WERI-Rb-1 (cell line): Measurements from ENCODE around the gene WNK2.

Experiments
- DNase-seq: peaks from one replicate; pipeline ENCODE4 v3.0.0-alpha.2; 2020
- H3K27ac ChIP-seq: fragments of 250-450 bp; sonication (Bioruptor Pico); 2 replicates; pipeline ENCODE4 v1.5.1; 2020; ENCODE audit warnings: mild to moderate bottlenecking, moderate library complexity
- H3K27me3 ChIP-seq: fragments of 250-450 bp; sonication (Bioruptor Pico); 2 replicates; pipeline ENCODE4 v1.5.1; 2021; ENCODE audit warnings: mild to moderate bottlenecking, low read depth, moderate library complexity; ENCODE audit not compliant: insufficient read depth, severe bottlenecking
- H3K36me3 ChIP-seq: fragments of 250-450 bp; sonication (Bioruptor Pico); 2 replicates; pipeline ENCODE4 v1.5.1; 2020; ENCODE audit warnings: mild to moderate bottlenecking, moderate library complexity
- H3K4me3 ChIP-seq: 2 replicates; pipeline ENCODE4 v1.5.1; 2011; ENCODE audit warnings: low read depth, mild to moderate bottlenecking, control low read depth, low read length
- H3K9me3 ChIP-seq: fragments of 250-450 bp; sonication (Bioruptor Pico); 2 replicates; pipeline ENCODE4 v1.5.1; 2021; ENCODE audit warnings: mild to moderate bottlenecking, moderate library complexity; ENCODE audit not compliant: severe bottlenecking
- CTCF ChIP-seq: IDR thresholded peaks from 2 replicates; pipeline ENCODE4 v1.5.1; 2011; ENCODE audit warnings: low read depth, mild to moderate bottlenecking, control low read depth, inconsistent platforms, low read length

WNK2 gene

DNA sequence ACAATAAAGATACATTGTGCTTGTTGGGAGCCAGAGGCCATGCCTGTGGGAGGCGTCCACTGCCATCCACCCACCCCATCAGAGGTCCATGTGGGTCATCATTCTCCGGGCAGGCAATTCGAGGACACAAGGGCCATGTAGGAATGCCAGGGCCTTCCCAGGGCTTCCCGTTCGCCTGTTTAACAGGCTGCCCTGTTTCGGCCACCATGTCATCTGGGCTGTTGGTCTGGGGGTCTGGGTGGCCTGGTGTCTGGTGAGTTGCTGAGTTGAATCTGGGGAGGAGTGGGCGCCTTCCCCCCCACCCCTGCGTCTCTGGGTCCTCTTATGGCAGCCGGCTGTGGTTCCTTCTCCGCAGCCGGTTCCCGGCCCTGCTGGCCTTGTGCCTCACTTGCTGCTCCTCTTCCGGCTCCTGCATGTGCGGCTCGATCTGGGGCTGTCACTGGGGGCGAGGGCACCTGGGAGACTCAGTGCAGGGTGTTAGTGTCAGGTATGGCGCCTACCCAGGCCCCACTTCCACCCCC, 117.4 kb downstream of the WNK2 start:
- no peak for DNase-seq
- H3K36me3 ChIP-seq = peaks cover 3% of the 10 kb centered on the region; the same call in 1 of the 2 replicates
- H3K27me3 ChIP-seq = no peaks in the 10 kb centered on the region
- H3K9me3 ChIP-seq = no peaks in the 10 kb centered on the region
- H3K27ac ChIP-seq = peak overlapping the region; percentile 94; the same call in 1 of the 2 replicates
- no peak overlapping the region for H3K4me3 ChIP-seq
- no peak for TF ChIP-seq CTCF

DNA sequence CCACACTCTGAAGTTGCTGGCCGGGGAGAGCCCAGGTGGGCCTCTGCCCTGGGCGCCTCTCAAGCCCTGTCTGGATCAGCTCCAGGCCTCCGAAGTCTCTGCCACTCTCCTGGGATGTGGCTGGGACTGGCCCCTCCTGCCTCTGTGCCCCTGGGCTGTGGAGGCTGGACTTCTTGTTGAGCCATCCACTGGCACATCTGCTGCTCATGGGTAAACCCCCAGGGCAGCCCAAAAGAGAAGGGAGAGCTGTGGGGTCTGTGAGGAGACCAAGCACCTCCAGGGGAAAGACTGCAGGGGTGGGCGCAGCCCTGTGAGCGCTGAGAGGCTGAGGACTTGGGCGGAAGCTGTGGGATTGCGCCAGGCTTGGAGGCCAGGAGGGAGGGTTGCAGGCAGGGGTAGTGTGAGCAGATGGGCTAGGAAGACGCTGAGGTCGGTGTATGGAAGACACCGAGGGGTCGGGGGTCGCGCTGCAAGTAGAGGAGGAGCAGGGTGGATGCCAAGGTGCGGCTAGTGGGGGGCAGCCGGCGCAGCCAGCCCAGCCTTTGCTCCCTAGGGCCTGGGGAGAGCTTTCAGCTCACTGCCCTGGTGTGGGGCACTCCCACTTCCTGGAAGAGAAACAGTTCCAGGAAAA, 118.1 kb downstream of the WNK2 start:
- no peak overlapping the region for H3K4me3 ChIP-seq
- H3K27ac ChIP-seq = 0 out of 2 replicates have a peak overlapping the region, but pooled peaks have one; percentile 94
- H3K27me3 ChIP-seq = no peaks in the 10 kb centered on the region
- TF ChIP-seq CTCF = no peak
- no peak for DNase-seq
- peaks cover 3% of the 10 kb centered on the region; the same call in 1 of the 2 replicates for H3K36me3 ChIP-seq
- H3K9me3 ChIP-seq = no peaks in the 10 kb centered on the region

- H3K4me3 ChIP-seq = no peak overlapping the region
- H3K27ac ChIP-seq = no peak overlapping the region
- H3K36me3 ChIP-seq = peaks cover 3% of the 10 kb centered on the region; the same call in 1 of the 2 replicates
- peak; percentile 86 for DNase-seq
- peak; percentile 83 for TF ChIP-seq CTCF
- no peaks in the 10 kb centered on the region for H3K9me3 ChIP-seq
- no peaks in the 10 kb centered on the region for H3K27me3 ChIP-seq
These were observed 118.8 kb downstream of the WNK2 start for GRCh38 chr9:93302586-93303257.

- H3K9me3 ChIP-seq = no peaks in the 10 kb centered on the region
- TF ChIP-seq CTCF = no peak
- H3K36me3 ChIP-seq = no peaks in the 10 kb centered on the region
- no peaks in the 10 kb centered on the region for H3K27me3 ChIP-seq
- H3K27ac ChIP-seq = no peak overlapping the region
- no peak for DNase-seq
- no peak overlapping the region for H3K4me3 ChIP-seq
These were observed 119.4 kb downstream of the WNK2 start for GRCh38 chr9:93303258-93303771.

GRCh38 chr9:93303806-93304573, 120.1 kb downstream of the WNK2 start:
- no peak overlapping the region for H3K27ac ChIP-seq
- no peaks in the 10 kb centered on the region for H3K9me3 ChIP-seq
- no peaks in the 10 kb centered on the region for H3K36me3 ChIP-seq
- no peaks in the 10 kb centered on the region for H3K27me3 ChIP-seq
- DNase-seq = no peak
- H3K4me3 ChIP-seq = no peak overlapping the region
- TF ChIP-seq CTCF = no peak
